ENCODE results near the gene FLNC. TPM values are rescaled to one million over a fixed set of nuclear protein-coding genes. Genes with fewer than 3 reads are reported as not detected.
A peak's percentile ranks its signal among the peaks of the same experiment; 100 is the strongest.

The FLNC gene
- total RNA-seq, 1 donor from 2014 or later = 149 TPM

- H3K4me3 ChIP-seq (ENCODE audit: low read depth, low read length) = no peak overlapping the region
- TF ChIP-seq CTCF (conservative IDR thresholded peaks at IDR 0.05; ENCODE audit: low read depth, low read length) = no peak
- no peak for DNase-seq (ENCODE audit: low read depth)
Observed at GRCh38 chr7:128882134-128882533, 51.9 kb downstream of the FLNC start.

GRCh38 chr7:128883622-128884448 lies 53.6 kb downstream of the FLNC start:
- no peak for DNase-seq (ENCODE audit: low read depth)
- peak; percentile 93 for TF ChIP-seq CTCF (conservative IDR thresholded peaks at IDR 0.05; ENCODE audit: low read depth, low read length)
- H3K4me3 ChIP-seq (ENCODE audit: low read depth, low read length) = peak overlapping the region; percentile 33

- no peak for TF ChIP-seq CTCF (conservative IDR thresholded peaks at IDR 0.05; ENCODE audit: low read depth, low read length)
- no peak for DNase-seq (ENCODE audit: low read depth)
- H3K4me3 ChIP-seq (ENCODE audit: low read depth, low read length) = no peak overlapping the region
Observed at GRCh38 chr7:128884561-128885369, 54.6 kb downstream of the FLNC start.

GRCh38 chr7:128885370-128886187 lies 55.4 kb downstream of the FLNC start:
- DNase-seq (ENCODE audit: low read depth) = no peak
- no peak for TF ChIP-seq CTCF (conservative IDR thresholded peaks at IDR 0.05; ENCODE audit: low read depth, low read length)
- no peak overlapping the region for H3K4me3 ChIP-seq (ENCODE audit: low read depth, low read length)

GRCh38 chr7:128886391-128887168 lies 56.4 kb downstream of the FLNC start:
- no peak overlapping the region for H3K4me3 ChIP-seq (ENCODE audit: low read depth, low read length)
- DNase-seq (ENCODE audit: low read depth) = no peak
- no peak for TF ChIP-seq CTCF (conservative IDR thresholded peaks at IDR 0.05; ENCODE audit: low read depth, low read length)
